ENCODE measurements around the gene SKAP1.
"Not testable (repeated sequence)": the region's sequence is repeated elsewhere in the genome, so short reads cannot be mapped to it uniquely, and the experiment has no call there.

The SKAP1 gene

DNA sequence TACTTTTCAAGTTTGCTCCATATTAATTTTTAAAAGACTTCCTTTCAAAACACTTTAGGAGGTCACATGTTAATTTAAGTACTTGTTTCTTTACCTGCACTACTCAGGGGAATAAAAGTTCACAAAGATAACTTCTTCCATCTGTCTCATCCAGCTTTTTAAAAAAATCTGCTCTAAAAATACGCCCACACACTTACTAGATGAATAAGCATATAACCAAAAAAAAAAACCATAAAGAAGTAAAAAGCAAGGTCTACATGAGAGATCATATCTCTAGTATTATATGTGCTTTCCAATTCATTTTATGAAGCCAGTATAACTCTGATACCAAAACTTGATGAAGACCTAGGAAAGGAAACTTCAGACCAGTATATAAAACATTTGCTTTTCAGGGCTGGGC, 17.2 kb downstream of the SKAP1 start:
- DNase-seq (ENCODE audit: low read depth) = no peak

DNA sequence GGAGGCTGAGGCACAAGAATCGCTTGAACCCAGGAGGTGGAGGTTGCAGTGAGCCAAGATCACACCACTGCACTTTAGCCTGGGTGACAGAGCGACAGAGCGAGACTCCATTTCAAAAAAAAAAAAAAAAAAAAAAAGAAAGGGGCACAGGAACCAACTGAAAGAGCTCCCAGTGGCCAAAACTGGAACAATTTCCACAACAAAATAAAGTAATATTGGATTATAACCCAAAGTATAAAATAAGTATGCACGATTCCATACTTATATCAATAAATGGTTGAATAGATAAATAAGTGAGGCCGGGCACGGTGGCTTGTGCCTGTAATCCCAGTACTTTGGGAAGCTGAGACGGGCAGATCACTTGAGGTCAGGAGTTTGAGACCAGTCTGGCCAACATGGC, 19.2 kb downstream of the SKAP1 start:
- DNase-seq (ENCODE audit: low read depth) = not testable (repeated sequence)

DNA sequence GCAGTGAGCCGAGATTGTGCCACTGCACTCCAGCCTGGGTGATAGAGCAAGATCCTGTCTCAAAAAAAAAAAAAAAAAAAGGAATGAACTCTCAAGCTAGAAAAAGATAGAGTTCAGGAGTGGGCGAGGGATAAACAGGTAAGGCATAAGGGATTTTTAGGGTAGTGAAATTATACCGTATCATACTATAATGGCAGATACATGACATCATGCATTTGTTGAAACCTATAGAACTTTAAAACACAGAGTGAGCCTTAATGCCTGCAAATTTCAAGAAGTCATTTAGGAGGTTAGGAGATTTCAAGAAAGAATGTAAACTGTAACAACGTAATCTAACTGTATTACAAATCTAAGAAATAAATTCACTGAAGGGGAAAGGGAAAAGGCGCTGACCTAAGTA, 20.4 kb downstream of the SKAP1 start:
- DNase-seq (ENCODE audit: low read depth) = no peak

DNA sequence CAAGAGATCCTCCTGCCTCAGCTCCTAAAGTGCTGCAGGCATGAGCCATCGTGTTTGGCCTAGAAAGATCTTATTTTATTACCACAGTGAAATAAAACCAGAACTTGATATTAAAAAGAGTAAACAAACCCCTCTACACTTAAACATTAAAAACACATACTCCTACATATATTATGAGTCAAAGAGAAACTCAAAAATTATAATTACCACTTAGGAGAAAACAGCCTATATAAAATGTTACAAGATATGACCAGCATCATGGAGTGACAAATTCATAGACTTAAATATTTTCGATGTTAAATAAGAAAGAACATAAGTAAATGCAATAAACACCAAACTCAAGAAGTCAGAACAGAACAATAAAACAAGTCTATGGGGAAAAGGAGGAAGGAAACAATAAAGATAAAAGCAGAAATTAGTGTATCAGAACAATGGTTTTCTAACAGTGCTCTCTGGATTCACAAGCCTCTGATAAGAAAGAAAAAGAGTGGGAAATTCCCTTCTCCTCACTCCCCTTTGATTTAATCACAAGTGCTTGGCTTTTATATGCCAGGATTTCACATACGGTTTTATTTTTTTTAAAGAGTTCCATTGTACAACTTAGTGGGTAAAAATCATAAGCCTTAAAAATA, 23.0 kb downstream of the SKAP1 start:
- no peak for DNase-seq (ENCODE audit: low read depth)

DNA sequence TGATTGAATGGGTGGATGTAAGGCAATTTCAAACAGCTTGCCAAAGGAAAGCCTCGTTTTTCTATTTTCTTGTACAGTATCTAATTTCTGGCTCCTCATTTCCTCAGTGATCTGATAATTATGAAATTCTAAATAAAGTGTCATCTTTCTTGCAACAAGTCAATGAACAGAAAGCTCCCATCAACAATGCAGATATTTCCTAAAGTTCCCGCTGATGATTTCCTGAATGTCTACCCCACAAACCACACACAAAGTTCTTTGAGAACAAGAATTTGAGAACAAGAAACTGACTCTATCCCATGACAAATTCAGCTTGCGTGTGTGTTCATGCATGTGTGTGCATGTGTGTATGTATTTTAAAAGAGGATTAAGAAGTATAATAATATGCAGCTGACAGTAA, 35.2 kb downstream of the SKAP1 start:
- no peak for DNase-seq (ENCODE audit: low read depth)

DNA sequence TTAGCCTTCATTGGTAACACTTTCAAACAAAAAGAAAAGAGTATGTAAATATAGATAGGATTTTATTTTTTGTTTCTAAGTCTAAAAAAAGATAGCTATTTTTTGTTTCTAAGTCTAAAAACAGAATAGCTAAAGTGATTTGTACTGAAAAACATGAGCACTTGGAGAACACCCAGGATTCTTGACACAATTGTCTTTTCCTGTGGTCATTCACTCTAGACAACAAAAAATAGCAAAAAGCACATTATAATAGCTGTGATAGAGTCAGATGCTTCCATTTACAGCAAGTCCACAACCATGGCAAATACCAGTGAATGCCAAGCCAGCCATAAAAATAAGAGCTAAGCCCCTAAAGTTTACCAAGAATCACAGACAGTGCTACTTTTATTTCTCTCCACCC, 36.7 kb downstream of the SKAP1 start:
- DNase-seq (ENCODE audit: low read depth) = peak; percentile 31

DNA sequence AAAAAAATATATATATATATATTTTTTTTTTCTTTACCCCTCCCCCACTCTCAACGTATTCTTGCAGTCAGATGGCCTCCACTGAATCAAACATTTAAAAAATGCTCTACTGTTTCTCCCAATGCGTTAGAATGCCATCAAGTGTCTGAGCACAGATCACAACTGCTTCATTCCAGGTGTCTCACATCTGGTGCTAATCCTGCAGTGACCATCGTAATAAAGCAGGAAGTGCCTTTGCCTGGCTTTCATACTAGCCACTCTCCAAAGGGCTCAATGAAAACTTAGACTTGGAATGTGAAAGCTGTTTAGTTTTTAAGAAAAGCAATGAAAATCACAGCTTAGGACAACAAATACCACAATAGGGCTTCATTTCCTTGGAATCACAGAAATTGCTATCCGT, 37.2 kb downstream of the SKAP1 start:
- no peak for DNase-seq (ENCODE audit: low read depth)

DNA sequence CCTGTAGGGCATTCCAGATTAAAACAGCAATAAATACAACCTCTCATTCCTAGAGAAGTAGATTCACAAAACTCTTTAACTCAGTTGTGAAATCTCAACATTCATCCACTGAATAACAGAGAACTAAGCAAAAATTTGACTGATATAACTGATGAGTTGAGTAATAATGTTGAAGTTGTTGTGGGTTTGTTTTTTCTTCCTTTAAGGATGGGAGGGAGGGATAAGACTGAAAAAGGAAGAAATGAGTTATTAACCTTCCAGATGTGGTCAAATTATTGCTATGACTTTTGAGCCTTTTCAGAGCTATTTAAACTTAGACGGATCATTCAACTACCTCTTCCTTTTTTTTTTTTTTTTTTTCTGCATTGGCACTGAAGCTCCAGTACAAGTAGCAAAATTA, 38.6 kb downstream of the SKAP1 start:
- no peak for DNase-seq (ENCODE audit: low read depth)

DNA sequence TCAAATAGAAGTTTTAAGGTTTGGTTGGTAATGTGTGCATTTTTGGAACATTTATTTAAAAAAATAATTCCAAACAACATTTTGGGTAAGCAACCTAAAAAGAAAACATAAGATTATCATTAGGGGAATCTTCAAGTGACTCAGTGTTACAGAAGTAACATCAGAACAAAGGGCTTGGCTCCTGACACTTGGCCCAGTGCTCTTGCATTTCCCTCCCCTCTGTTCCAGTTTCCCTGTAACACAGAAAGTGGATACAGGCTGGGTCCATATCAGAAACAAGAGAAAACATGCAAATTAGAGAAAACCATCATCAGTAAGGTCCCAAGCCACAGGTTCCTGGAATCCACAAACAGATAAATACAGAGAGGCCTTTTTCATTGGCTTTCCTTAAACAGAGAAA, 40.1 kb downstream of the SKAP1 start:
- DNase-seq (ENCODE audit: low read depth) = no peak

DNA sequence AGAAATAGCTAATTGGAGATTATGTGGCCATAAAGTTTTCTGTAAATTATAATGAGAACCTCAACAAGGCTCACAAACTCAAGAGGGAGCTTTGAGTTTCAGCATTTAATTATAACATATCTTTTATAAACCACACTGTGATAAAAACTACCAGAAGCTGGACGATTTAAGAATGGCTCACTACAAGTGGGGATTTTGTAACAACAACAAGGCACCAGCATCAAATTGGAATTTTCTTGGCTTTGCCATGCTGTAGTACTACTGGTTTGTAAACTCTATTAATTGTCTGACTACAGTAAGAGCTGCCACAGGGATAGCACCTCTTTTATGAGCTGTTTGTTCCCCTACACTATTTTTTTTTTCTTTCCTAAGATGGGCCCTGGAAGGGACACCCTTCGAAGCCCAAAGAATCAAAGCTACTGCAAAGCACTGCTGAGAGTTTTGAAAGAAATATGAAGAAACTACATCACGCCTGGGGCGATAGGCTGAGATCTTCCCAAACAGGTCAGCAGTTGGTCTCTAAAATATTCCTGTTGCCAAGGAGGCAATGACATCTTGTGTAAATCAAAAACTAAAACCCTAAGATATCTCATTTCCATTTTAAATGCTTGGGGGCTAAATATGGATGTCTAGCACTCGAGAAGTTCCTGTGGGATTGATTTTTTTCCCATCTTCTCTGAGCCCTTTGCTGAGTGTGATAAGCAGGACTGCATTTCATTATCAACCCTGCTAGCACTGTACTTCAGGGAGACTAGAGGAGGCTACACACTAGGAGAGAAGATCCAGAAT, 40.9 kb downstream of the SKAP1 start:
- no peak for DNase-seq (ENCODE audit: low read depth)

DNA sequence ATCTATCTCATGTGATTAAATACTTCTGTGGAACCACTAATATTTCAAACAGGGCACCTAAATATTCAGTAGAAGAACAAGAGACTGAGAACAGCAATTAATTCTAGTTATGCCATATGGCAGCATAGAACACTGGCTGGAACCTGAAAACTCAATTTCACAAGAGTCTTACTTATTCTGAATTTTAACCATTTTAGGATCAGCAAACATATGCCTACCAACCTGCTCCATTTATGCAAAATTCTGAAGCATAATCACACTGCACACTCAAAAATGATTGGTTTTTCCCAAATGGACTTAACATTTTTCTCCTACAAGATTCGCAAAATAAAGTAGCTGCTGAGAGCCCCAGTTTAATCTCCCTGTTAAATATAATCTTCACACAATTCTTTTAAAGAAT, 43.2 kb downstream of the SKAP1 start:
- DNase-seq (ENCODE audit: low read depth) = no peak

DNA sequence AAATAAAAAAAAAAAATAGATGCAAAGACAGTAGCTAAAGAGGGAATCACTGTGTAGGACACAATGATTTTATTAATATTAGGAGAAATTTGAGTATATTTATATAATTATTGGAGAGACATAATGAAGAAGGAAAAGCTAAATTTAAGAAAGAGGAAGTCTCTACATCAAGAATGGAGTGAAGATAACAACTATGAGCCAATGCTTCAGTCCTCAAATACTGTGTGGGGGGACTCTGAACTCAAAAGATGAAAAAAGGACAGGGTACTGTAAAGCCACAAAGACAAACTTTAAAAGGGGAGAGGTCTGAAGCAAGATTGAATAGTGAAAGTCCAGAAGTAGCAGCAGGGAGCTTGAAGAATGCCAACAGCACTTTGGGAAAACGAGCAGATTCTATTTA, 44.7 kb downstream of the SKAP1 start:
- no peak for DNase-seq (ENCODE audit: low read depth)

DNA sequence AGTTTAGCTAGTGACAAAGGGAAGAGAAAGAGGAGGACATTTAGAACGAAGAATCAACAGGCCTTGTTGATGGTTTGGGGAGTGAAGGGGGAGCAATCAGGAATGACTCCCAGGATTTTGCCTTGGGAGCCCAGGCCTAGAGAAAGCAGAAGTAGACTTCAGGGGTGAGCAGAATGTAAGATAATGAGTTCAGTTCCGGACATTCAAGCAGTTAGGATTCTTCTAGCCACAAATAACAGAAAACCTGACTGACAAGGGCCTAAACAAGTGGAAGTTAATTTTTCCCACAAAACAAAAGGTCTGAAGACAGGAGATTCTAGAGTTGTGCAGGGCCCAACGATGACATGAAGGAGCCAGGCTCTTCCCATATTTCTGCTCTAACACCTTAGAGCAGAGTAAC, 45.9 kb downstream of the SKAP1 start:
- no peak for DNase-seq (ENCODE audit: low read depth)

DNA sequence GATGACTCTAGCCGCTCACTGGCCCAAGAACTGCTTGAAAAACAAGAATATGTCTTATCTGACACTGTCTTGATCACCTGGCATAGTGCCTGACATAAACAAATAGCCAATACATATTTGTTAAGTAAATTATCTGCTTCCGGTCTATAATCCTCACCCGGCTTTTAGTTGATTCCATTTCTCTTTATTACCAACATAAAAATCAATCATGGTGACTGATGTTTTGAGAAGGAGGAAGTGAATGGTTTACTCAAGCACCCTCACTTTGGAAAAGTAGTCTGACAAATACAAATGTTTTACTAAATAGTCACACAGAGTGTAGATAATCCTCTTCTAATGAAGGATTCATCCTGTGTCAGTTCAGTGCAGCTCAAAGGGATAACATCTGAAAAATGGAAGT, 47.0 kb downstream of the SKAP1 start:
- DNase-seq (ENCODE audit: low read depth) = no peak

DNA sequence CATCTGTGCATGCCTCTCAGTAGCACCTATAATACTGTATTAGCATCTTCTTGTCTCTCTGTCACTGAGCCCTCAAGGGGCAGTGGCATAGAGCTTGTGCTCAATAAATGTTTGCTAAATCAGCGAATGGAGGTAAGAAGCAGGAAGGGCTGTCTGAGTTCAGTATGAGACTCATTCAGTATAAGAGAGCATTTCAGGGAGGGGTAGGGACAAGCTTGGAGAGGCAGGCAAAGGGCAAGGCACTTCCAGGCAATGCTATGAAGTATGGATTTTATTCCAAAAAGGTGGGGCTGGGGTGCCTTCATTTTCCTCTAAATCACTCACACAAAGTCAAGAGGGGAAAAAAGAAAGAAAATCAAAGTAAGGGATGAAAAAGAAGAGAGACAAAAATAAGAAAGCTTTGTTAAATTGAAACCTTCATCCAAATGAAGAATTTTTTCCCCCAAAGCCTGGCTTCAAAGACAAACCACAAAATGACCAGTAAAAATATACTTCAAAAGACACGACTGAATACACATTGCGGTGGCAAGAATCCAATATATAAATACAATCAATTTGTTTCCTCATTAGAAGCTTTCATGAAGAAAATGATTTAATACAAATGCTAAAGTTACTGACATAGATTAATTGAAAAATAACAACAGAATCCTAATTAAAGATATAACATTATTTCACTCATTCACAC, 51.2 kb downstream of the SKAP1 start:
- DNase-seq (ENCODE audit: low read depth) = no peak

DNA sequence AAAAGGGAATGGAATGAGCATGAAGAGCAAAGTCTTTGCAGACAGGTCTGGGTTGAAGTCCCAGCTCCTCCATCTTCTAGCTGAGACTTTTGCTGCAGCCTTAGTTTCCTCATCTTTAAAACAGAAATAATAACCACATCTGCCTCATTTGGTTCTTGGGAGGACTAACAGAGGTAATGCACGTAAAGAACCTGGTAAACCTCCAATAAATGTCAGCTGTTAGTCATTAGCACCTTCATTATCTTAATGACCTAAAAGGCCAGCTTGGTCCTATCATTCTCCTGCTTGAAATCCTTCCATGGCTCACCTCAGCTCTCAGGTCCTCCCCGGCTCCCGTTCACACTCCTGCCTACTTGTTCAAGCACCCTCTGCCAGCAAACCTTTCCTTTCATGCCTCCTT, 51.8 kb downstream of the SKAP1 start:
- DNase-seq (ENCODE audit: low read depth) = no peak

DNA sequence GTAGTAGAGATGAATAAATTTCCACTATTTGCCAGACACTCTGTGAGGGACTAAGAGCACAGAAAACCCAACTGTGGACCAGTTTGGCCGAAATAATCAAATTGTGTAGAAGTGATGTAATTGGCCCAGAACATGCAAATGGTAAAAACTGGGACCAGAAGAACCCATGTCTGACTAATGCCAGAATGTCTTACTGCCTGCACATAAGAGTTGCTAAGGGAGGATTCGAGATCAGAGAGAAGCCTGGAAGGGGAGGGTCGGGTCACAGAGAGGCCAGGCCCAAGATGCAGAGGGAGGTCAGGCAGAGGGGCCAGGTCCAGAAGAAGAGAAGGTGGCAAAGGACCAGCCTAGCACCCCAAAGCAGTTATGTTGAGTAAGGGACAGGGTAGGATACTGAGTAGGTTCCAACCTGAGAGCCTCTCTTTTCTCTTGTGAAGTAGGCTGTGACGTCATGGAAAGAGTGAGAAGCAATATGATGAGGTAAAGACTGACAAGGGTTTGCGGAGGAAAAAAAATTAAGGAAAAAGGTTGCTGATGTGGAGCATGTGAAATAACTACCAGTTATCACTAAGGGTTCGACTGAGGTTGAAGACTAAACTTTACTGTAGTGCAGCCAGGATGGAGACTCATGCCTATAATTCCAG, 53.2 kb downstream of the SKAP1 start:
- DNase-seq (ENCODE audit: low read depth) = no peak

DNA sequence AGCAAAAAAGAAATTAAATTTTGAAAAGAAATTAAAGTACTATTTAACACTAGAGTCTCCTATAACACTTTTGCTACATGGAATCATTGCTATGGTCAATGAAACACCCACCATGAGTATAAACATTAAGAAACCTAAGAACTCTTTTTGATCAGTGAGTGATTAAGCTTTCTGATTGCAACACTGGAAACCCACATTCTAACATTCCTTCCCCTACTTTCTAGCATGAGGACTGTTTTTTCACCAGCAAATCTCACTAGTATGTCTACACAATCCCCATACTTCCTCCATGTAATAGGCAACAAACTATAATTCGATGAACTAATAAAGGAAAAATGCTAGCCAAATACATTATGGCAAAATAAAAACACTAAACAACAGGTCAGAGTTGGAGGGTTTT, 54.7 kb downstream of the SKAP1 start:
- peak; percentile 45 for DNase-seq (ENCODE audit: low read depth)

DNA sequence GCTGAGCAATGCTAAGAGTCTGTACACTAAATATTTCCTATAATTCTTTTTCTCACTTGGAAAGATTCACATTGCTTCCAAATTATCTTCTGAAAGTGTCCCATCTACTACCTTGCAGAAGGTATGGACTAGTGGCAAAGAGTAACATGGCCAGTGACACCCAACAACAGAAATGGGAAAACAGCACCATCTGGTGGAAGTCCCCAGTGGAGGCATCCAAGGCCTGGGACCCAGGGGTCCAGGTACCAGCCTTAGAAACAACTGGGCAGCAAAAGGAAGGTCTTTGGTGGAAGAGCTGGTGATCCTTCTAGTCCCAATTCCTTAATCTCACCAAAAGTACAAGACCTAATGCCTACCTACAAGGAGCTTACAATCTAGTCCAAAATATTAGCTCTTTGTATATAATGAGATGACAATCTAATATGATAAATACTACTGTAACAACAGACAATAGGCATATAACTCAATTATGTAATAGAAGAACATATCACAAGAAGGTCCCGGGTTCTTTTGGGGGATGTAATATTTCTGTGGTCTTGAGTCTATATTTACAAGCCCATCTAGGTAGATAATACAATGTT, 55.3 kb downstream of the SKAP1 start:
- DNase-seq (ENCODE audit: low read depth) = no peak

DNA sequence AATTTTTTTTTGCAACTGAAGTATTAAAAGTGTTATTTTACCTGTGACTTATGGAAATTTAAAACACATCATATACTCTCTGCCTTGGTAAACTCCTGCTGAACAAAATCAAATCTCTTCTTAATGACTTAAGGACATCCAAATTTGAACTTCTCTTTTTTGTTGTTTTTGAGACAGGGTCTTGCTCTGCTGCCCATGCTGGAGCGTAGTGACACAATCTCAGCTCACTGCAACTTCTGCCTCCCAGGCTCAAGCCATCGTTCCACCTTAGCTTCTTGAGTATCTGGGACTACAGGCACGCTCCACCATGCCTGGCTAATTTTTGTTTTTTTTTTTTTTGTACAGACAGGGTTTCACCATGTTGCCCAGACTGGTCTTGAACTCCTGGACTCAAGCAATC, 56.1 kb downstream of the SKAP1 start:
- no peak for DNase-seq (ENCODE audit: low read depth)

DNA sequence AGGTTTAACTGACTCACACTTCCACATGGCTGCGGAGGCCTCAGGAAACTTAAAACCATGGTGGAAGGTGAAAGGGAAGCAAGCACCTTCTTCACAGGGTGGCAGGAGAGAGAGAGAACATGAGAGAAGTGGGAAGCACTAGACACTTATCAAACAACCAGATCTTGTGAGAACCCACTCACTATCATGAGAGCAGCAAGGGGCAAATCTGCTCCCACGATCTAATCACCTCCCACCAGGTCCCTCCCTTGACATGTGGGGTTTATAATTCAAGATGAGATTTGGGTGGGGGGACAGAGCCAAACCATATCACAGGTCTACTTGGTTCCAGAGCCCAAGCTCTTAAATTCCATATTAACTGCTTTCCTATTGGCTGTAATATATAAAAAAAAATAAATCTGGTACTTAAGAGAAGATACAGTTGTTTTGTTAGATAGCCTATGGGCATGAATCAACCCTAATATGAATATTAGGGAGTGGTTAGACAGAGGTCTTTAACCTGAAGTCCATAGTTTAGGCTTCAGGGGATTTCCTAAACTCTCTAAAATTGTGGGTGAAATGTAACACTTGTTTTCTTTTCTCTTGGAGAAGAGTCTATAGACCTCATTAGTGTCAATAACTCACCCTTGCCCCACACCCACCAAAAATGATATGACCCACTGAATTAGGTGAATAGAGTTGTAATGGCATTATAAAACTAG, 56.7 kb downstream of the SKAP1 start:
- no peak for DNase-seq (ENCODE audit: low read depth)

DNA sequence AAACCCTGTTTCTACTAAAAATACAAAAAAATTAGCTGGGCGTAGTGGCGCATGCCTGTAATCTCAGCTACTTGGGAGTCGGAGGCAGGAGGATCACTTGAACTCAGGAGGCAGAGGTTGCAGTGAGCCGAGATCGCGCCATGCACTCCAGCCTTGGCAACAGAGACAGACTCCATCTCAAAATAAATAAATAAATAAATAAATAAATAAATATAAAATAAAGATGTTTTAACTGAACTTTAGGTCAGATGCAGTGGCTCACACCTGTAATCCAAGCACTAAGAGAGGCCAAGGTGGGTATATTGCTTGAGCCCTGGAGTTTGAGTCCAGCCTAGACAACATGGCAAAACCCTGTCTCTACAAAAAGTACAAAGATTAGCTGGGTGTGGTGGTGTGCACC, 61.0 kb downstream of the SKAP1 start:
- not testable (repeated sequence) for DNase-seq (ENCODE audit: low read depth)

Data from GM04503 (cell line).